Measurements from ENCODE around the gene PREX1. TPM values are rescaled to one million over a fixed set of nuclear protein-coding genes. Genes with fewer than 3 reads are reported as not detected.
A peak's percentile ranks its signal among the peaks of the same experiment; 100 is the strongest.
"Not testable (repeated sequence)": the region's sequence is repeated elsewhere in the genome, so short reads cannot be mapped to it uniquely, and the experiment has no call there.

Gene PREX1
- total RNA-seq: 100 to 1,000 TPM; 130 to 156 TPM

GRCh38 chr20:48827855-48828733 lies at the start of gene PREX1:
PREX1 (minus strand) TSS chr20:48827999; CDS start chr20:48827860, 139 bp downstream.
- peak; percentile 70 for ATAC-seq
- H3K9me3 Mint-ChIP-seq (ENCODE audit: low read depth): no peaks in the 10 kb centered on the region

GRCh38 chr20:48877304-48877703 lies 49.5 kb upstream of the PREX1 start:
- Mint-ChIP-seq H3K27me3 (no peaks in the 10 kb centered on the region), H3K36me3 (peaks cover 4% of the 10 kb centered on the region), H3K4me1 (peaks cover 9% of the 10 kb centered on the region), H3K4me3 (no peak overlapping the region), H3K27ac (no peak overlapping the region), H3K9me3 (ENCODE audit: low read depth) (no peaks in the 10 kb centered on the region)
- CTCF ChIA-PET: interaction anchor here (1.0 to 2.1 kb wide), 3 partner anchors 28 to 242 kb away, joined by 3 to 6 read pairs (median 4); no protein-coding TSS in a partner anchor
- ATAC-seq (no peak), DNase-seq (no peak)

More at GRCh38 chr20:48827855-48828733, at the start of gene PREX1:
- CTCF ChIA-PET: interaction anchor here (0.9 to 2.3 kb wide), 10 partner anchors 11 to 208 kb away, joined by 3 to 9 read pairs (median 3); no protein-coding TSS in a partner anchor
- Mint-ChIP-seq H3K4me1 (peaks cover 31% of the 10 kb centered on the region), H3K4me3 (peak within 1 kb of the TSS; percentile 98), H3K27me3 (peaks cover 3% of the 10 kb centered on the region), H3K27ac (peak within 1 kb of the TSS; percentile 98), H3K36me3 (peaks cover 21% of the 10 kb centered on the region)
- DNase-seq: peak; percentile 87

- Mint-ChIP-seq H3K27me3 (no peaks in the 10 kb centered on the region), H3K27ac (no peak overlapping the region), H3K4me3 (no peak overlapping the region), H3K9me3 (ENCODE audit: low read depth) (no peaks in the 10 kb centered on the region), H3K4me1 (peaks cover 12% of the 10 kb centered on the region), H3K36me3 (peaks cover 4% of the 10 kb centered on the region)
- CTCF ChIA-PET: interaction anchor here (1.6 kb wide), 1 partner anchor 218 kb away, joined by 5 read pairs; no protein-coding TSS in a partner anchor
- no peak for ATAC-seq
- DNase-seq: no peak
Measured at GRCh38 chr20:48875914-48876240, 48.1 kb upstream of the PREX1 start.

GRCh38 chr20:48875233-48875913 lies 47.6 kb upstream of the PREX1 start:
- ATAC-seq (no peak), DNase-seq (no peak)
- Mint-ChIP-seq H3K27ac (no peak overlapping the region), H3K27me3 (no peaks in the 10 kb centered on the region), H3K9me3 (ENCODE audit: low read depth) (no peaks in the 10 kb centered on the region), H3K4me1 (peaks cover 12% of the 10 kb centered on the region), H3K4me3 (no peak overlapping the region), H3K36me3 (peaks cover 4% of the 10 kb centered on the region)
- CTCF ChIA-PET: interaction anchor here (0.6 to 1.6 kb wide), 2 partner anchors 218 to 219 kb away, joined by 3 to 5 read pairs; no protein-coding TSS in a partner anchor

GRCh38 chr20:48869442-48869841 lies 41.6 kb upstream of the PREX1 start:
- H3K4me3 Mint-ChIP-seq; ATAC-seq; H3K27ac Mint-ChIP-seq; H3K27me3 Mint-ChIP-seq; H3K4me1 Mint-ChIP-seq; DNase-seq; H3K36me3 Mint-ChIP-seq; CTCF ChIA-PET; H3K9me3 Mint-ChIP-seq (ENCODE audit: low read depth): not testable (repeated sequence)

GRCh38 chr20:48866936-48867335 lies 39.1 kb upstream of the PREX1 start:
- H3K9me3 Mint-ChIP-seq (ENCODE audit: low read depth): no peaks in the 10 kb centered on the region
- H3K4me1 Mint-ChIP-seq: peaks cover 4% of the 10 kb centered on the region
- peaks cover 10% of the 10 kb centered on the region for H3K27me3 Mint-ChIP-seq
- no peak overlapping the region for H3K4me3 Mint-ChIP-seq
- DNase-seq: no peak
- no peaks in the 10 kb centered on the region for H3K36me3 Mint-ChIP-seq
- no peak overlapping the region for H3K27ac Mint-ChIP-seq
- CTCF ChIA-PET: no interaction called here
- no peak for ATAC-seq

GRCh38 chr20:48864738-48865318 lies 37.0 kb upstream of the PREX1 start:
- no peaks in the 10 kb centered on the region for H3K36me3 Mint-ChIP-seq
- no peak overlapping the region for H3K27ac Mint-ChIP-seq
- ATAC-seq (no peak), DNase-seq (no peak)
- H3K9me3 Mint-ChIP-seq (ENCODE audit: low read depth): no peaks in the 10 kb centered on the region
- H3K4me1 Mint-ChIP-seq: peaks cover 18% of the 10 kb centered on the region
- H3K27me3 Mint-ChIP-seq: peaks cover 10% of the 10 kb centered on the region
- CTCF ChIA-PET: no interaction called here
- H3K4me3 Mint-ChIP-seq: no peak overlapping the region

- no peak overlapping the region for H3K27ac Mint-ChIP-seq
- ATAC-seq (no peak), DNase-seq (no peak)
- peaks cover 20% of the 10 kb centered on the region for H3K4me1 Mint-ChIP-seq
- no peaks in the 10 kb centered on the region for H3K9me3 Mint-ChIP-seq (ENCODE audit: low read depth)
- H3K36me3 Mint-ChIP-seq: no peaks in the 10 kb centered on the region
- peaks cover 10% of the 10 kb centered on the region for H3K27me3 Mint-ChIP-seq
- H3K4me3 Mint-ChIP-seq: no peak overlapping the region
- CTCF ChIA-PET: no interaction called here
Measured at GRCh38 chr20:48864254-48864653, 36.5 kb upstream of the PREX1 start.

GRCh38 chr20:48862279-48862678 lies 34.5 kb upstream of the PREX1 start:
- Mint-ChIP-seq H3K4me3 (no peak overlapping the region), H3K9me3 (ENCODE audit: low read depth) (no peaks in the 10 kb centered on the region), H3K27ac (no peak overlapping the region), H3K36me3 (no peaks in the 10 kb centered on the region), H3K27me3 (peaks cover 10% of the 10 kb centered on the region), H3K4me1 (peaks cover 23% of the 10 kb centered on the region)
- ATAC-seq (no peak), DNase-seq (no peak)
- CTCF ChIA-PET: interaction anchor here (0.8 to 1.0 kb wide), 2 partner anchors 42 to 205 kb away, joined by 3 to 4 read pairs; no protein-coding TSS in a partner anchor

GRCh38 chr20:48861444-48861843 lies 33.6 kb upstream of the PREX1 start:
- CTCF ChIA-PET: interaction anchor here (0.8 kb wide), 1 partner anchor 43 kb away, joined by 4 read pairs; no protein-coding TSS in a partner anchor
- Mint-ChIP-seq H3K4me3 (no peak overlapping the region), H3K4me1 (peaks cover 23% of the 10 kb centered on the region), H3K9me3 (ENCODE audit: low read depth) (no peaks in the 10 kb centered on the region), H3K27ac (no peak overlapping the region), H3K27me3 (peaks cover 10% of the 10 kb centered on the region), H3K36me3 (no peaks in the 10 kb centered on the region)
- no peak for ATAC-seq
- DNase-seq: no peak

GRCh38 chr20:48858075-48858790 lies 30.4 kb upstream of the PREX1 start:
- Mint-ChIP-seq H3K4me1 (peaks cover 33% of the 10 kb centered on the region), H3K27me3 (no peaks in the 10 kb centered on the region), H3K9me3 (ENCODE audit: low read depth) (no peaks in the 10 kb centered on the region), H3K4me3 (no peak overlapping the region), H3K36me3 (no peaks in the 10 kb centered on the region), H3K27ac (no peak overlapping the region)
- CTCF ChIA-PET: no interaction called here
- no peak for DNase-seq
- no peak for ATAC-seq

GRCh38 chr20:48856130-48856529 lies 28.3 kb upstream of the PREX1 start:
- no peaks in the 10 kb centered on the region for H3K36me3 Mint-ChIP-seq
- CTCF ChIA-PET: no interaction called here
- H3K27me3 Mint-ChIP-seq: no peaks in the 10 kb centered on the region
- no peak for ATAC-seq
- H3K27ac Mint-ChIP-seq: no peak overlapping the region
- H3K4me1 Mint-ChIP-seq: peaks cover 22% of the 10 kb centered on the region
- no peak for DNase-seq
- H3K4me3 Mint-ChIP-seq: no peak overlapping the region
- H3K9me3 Mint-ChIP-seq (ENCODE audit: low read depth): no peaks in the 10 kb centered on the region

GRCh38 chr20:48855046-48855445 lies 27.2 kb upstream of the PREX1 start:
- CTCF ChIA-PET: no interaction called here
- H3K36me3 Mint-ChIP-seq: no peaks in the 10 kb centered on the region
- no peaks in the 10 kb centered on the region for H3K9me3 Mint-ChIP-seq (ENCODE audit: low read depth)
- peaks cover 15% of the 10 kb centered on the region for H3K4me1 Mint-ChIP-seq
- DNase-seq (no peak), ATAC-seq (no peak)
- no peaks in the 10 kb centered on the region for H3K27me3 Mint-ChIP-seq
- no peak overlapping the region for H3K4me3 Mint-ChIP-seq
- peak overlapping the region; percentile 24 for H3K27ac Mint-ChIP-seq

All from activated CD8-positive, alpha-beta memory T cell treated with anti-CD3 and anti-CD28 coated beads, Interleukin-2, amount 10 ng/mL, durations not matched to agents 7 days and 5 days (primary cell).